ENCODE data around the gene SRD5A2. TPM values are rescaled to one million over a fixed set of nuclear protein-coding genes. Genes with fewer than 3 reads are reported as not detected.

The SRD5A2 gene
- total and polyA plus RNA-seq, 2 of the 4 experiments (the other 2 are of a cell fraction) = not detected

- intact Hi-C loops (cut with micrococcal nuclease) (no loop called here), dilution Hi-C loops (cut with HindIII; ENCODE audit: low sequenced_read_pairs, unreplicated experiment) (no loop called here), in situ Hi-C loops (cut with MboI; ENCODE audit: low sequenced_read_pairs) (no loop called here)
- H4K5ac ChIP-seq (ENCODE audit: low read depth, low read length) = no peak overlapping the region
- H3K56ac ChIP-seq (ENCODE audit: extremely low read depth, insufficient read depth, low read length) = no peak overlapping the region
- H3K4me2 ChIP-seq (ENCODE audit: low read depth, low read length) = no peak overlapping the region
- ATAC-seq (ENCODE audit: low read depth) (no peak), DNase-seq (no peak)
- H3K14ac ChIP-seq (replicated peaks; ENCODE audit: low read depth, low read length) = no peak overlapping the region
- WGBS, 2 experiments (ENCODE audit: extremely low coverage in 2 of 2, insufficient read length in 1 of 2) = 7% methylated on average over 5 of the region's 13 CpGs; no CpG with 5 or more reads in 1 of the 2 experiments
- no peak overlapping the region for H2AK9ac ChIP-seq (replicated peaks; ENCODE audit: low read depth, low read length, poor library complexity)
- H3K36me3 ChIP-seq (ENCODE audit: control insufficient read depth, insufficient read depth, low read length) = no peaks in the 10 kb centered on the region
- TF ChIP-seq RFX5 (IDR thresholded peaks at IDR 0.05; ENCODE audit: low read depth, low read length) = no peak
- no peak for TF ChIP-seq MAFK (IDR thresholded peaks at IDR 0.05; ENCODE audit: low read depth, low read length)
- no peak for TF ChIP-seq RCOR1 (IDR thresholded peaks at IDR 0.05; ENCODE audit: insufficient replicate concordance, low read length)
- no peak for TF ChIP-seq CHD1 (IDR thresholded peaks at IDR 0.05; ENCODE audit: low read depth, low read length)
- POLR2A ChIA-PET (ENCODE audit: unreplicated experiment) = no interaction called here
- H3K27me3 ChIP-seq (ENCODE audit: control insufficient read depth, insufficient read depth, low read length) = peaks cover 15% of the 10 kb centered on the region
- no peaks in the 10 kb centered on the region for H3K4me1 ChIP-seq (ENCODE audit: control insufficient read depth, insufficient read depth, low read length)
- no peaks in the 10 kb centered on the region for H3K79me1 ChIP-seq (ENCODE audit: low read depth in 1 of 2, low read length in 2 of 2)
- BruUV-seq (replicated peaks) = no TSS peak
- no peak overlapping the region for H2AK5ac ChIP-seq (ENCODE audit: low read depth, low read length)
- H4K8ac ChIP-seq (ENCODE audit: low read depth in 2 of 2, low read length in 2 of 2) = no peak overlapping the region
- no peak overlapping the region for H4K91ac ChIP-seq (ENCODE audit: insufficient read depth, low read depth, low read length)
- H2BK15ac ChIP-seq (ENCODE audit: low read depth, low read length) = no peak overlapping the region
- H3K9me3 ChIP-seq (ENCODE audit: control insufficient read depth, insufficient read depth, low read length) = no peaks in the 10 kb centered on the region
- no peak overlapping the region for H3K27ac ChIP-seq (ENCODE audit: insufficient read depth, low read length)
- H3K18ac ChIP-seq (ENCODE audit: low read depth, low read length) = no peak overlapping the region
- H2BK120ac ChIP-seq (ENCODE audit: low read depth, low read length) = no peak overlapping the region
- H3K4ac ChIP-seq (ENCODE audit: low read depth, low read length) = no peak overlapping the region
- no peak overlapping the region for H3K4me3 ChIP-seq (ENCODE audit: insufficient read depth, low read depth, low read length)
- CTCF ChIA-PET = no interaction called here
- H3K23ac ChIP-seq (ENCODE audit: low read depth, low read length) = no peak overlapping the region
- H2BK5ac ChIP-seq (ENCODE audit: low read depth, low read length, poor library complexity, severe bottlenecking) = no peak overlapping the region
- H4K20me1 ChIP-seq (ENCODE audit: insufficient read depth, low read length) = no peaks in the 10 kb centered on the region
- H3K9ac ChIP-seq (ENCODE audit: low read depth, low read length) = no peak overlapping the region
- H2BK20ac ChIP-seq (ENCODE audit: low read depth, low read length) = no peak overlapping the region
- H3K9me1 ChIP-seq (ENCODE audit: insufficient read depth, low read length) = no peaks in the 10 kb centered on the region
- H2AFZ ChIP-seq (replicated peaks; ENCODE audit: low read length, poor library complexity) = no peak overlapping the region
Measured at GRCh38 chr2:31579996-31580320, 780 bp downstream of the SRD5A2 start.
